NCI-H2107 treated with DMSO at 0.1 percent for 48 hours (cell line): ENCODE measurements around the gene CDON.

Source experiments
- DNase-seq: peaks from one replicate; lab custom pipeline; 2025; ENCODE audit not compliant: unreplicated experiment; lab: John Stamatoyannopoulos, UW

Gene CDON

DNA sequence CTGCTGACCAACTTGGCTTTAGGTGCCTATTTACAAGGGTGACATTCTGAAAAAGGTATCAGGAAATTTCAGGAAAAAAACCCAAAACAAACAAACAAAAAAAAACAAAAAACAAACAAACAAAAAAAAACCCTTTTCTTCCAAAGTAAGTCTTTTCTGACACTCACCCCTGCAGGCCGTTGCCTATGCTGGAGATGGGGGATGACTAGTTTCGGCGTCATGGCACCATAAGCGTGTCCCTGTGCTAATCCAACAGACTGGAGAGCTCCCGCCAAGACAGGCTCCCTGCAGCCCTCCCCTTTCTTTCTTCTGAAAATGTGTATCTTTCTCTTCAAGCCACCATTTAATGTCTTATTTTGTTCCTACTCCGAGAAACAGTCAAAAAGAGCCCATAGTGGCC lies 103.2 kb downstream of the CDON start:
- DNase-seq = no peak

DNA sequence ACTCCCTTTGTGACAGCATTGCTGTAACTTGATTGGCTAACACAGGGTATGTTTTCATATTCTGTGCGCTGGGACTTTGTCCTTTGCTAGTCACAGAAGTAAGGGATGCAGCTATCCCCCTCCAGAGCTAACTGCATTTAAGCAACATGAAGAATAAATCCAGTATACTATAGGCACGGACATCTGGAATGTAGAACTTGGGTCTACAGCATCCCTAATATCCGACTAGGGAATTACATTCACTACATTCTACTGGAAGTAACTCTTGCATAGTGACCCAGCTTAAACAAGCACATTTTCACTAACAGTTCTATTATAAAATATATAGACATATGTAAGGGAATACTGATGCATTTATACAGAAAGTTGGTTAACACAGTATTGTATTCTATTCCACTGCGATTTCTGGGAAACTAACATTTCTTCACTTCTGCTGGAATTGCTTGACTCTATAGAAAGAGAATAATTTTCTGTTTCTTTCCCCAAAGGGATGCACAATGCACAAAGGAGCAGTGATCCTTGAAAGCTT lies 103.7 kb downstream of the CDON start:
- DNase-seq = no peak

DNA sequence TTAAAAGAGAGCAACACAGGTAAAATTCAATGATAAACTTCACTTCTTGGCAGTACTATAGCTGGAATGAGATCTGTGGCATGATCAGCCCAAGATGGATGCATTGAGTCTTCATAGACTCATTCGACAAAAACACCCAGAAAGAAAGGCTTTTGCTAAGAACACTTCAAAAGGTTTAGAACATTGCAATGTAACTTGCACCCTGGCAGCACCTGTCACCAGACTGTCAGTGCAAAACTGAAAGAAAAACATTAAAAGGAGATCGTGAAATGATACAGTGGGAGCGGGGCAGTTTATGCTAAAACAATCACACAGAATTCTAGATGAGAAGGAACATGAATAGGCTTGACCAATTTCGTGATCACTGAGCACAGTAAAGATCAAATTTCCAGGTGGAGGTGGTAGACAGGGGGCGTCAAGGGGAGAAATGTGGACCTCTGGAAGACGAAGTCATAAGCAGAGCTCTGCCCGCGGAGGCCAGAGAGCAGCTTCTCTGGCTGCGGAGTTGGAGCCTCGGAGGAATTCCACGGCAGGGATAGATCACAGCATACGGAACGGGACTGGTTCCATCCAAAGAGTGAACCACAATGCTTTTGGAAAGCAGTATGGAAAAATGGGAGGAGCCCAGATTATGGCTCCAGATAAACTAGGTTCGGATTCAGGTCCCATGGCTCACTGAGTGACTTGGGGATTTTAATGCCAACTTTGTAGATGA lies 104.9 kb downstream of the CDON start:
- no peak for DNase-seq

DNA sequence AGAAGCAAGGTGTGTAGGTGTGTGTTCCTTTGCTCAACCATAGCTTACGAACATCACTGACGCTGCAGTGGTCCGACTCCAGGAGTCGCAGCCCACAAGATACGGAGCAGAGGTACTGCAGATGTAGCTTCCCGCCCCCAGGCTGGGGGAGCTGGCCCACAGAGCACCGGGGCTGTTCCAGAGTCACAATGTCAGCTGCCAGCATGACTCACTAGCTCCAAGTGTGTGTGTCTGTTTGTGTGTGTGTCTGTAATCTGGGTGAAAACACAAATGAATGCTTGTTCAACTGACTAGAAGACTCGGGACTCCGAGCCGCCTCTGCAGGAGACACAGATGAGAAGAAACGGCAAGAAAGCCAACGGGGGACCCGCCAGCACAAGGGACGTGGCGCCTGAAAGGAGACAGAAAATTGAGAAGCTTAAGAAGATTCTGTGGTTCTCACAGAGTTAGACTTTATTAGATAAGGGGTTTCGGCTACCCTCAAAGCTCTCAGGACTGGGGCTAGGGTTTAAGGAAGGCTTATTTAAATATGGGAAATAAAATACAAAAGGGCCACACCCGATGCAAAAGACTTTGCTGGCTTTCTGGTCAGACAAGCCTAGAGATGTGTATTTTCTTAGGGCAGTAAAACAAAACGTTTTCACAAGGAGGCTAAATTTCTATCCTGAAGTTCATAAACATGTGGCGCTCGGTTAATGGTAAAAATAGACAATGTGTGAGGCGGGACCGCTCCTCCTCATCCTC lies 106.1 kb downstream of the CDON start:
- no peak for DNase-seq

DNA sequence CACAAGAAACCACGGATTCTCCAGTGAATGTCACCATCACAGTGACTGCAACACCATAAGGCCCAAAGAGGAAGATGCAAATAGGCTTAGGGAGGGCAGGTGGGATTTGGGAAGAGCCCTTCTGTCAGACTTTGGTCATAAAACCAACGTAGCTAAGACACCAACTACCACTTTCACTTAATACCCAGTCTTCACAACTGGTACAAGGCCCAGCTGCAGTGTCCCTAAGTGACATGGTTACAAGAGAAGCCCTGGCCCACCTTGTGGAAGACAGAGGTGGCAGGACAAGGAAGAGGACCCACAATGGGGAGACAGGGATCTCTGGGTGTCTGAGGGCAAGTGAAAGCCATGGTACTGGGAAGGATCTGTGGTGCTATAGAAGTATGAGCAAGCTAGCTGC lies 106.8 kb downstream of the CDON start:
- no peak for DNase-seq

DNA sequence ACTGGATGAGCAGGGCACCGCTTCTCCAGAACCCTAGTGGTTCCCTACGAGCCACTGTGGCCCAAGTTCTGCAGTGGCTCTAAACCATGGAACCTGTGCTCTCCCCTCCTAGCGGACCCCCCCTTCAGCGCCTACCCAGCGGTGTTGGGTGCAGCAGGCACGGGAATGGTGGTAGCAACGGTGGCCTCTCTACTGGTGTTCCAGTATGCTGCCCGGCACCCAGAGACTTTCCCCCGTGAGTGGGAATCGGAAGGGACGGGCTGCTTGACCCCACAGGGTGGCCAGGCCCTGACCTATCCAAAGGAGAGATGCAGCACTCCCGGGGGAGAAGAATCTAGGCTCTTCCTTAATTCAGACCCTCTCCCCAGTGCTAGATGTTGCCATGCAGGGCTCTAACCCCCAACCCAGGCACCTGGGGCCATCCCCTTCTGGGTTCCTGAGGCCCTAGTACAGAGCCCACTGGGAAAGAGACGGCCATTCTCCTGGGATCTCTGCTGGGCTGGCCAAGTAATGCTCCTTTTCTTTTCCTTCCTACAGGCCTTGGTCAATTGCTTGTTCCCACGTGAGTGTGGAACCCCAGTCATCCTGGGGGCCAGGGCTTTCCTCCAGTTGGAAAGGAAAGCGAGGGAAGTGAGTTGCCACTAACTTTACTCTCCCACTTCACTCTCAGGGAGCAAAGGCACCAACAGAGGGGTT lies 107.6 kb downstream of the CDON start:
- no peak for DNase-seq

DNA sequence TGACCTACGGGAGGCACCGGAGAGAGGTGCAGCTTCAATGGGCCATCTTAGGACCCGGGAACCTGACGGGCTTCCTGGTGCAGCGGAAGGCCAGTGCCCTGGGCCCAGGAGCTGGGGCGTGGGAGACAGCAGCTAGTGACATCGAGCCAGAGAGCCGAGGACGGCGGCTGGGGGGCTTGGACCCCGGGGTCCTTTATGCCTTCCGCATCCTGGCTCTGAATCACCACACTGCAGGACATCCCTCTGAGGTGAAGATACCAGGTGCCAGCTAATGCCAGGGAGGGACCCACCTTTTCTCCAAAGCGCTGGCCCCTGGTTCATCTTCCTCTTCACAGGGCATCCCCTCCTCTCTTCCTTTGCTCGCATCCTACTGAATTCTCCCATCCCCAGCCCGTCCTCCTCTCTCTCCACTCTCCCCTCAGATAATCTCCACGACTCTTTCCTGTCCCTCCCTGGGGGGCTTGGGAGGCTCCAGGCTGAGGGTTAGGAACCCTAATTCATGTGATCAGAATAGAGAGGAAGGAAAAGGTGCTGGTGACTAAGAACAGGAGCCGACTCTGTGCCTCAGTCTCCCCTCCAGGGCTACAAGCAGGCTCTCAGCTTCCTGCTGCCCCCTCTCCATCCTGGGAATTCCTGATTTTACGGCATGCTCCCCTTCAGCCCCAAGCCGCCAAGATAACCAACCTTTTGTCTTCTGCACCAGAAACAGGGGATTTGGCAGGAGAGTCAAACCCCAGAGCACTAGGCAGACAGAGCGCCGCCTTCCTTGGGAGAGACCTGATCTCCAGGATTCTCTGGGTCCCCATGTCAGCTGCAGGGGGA lies 108.3 kb downstream of the CDON start:
- no peak for DNase-seq

DNA sequence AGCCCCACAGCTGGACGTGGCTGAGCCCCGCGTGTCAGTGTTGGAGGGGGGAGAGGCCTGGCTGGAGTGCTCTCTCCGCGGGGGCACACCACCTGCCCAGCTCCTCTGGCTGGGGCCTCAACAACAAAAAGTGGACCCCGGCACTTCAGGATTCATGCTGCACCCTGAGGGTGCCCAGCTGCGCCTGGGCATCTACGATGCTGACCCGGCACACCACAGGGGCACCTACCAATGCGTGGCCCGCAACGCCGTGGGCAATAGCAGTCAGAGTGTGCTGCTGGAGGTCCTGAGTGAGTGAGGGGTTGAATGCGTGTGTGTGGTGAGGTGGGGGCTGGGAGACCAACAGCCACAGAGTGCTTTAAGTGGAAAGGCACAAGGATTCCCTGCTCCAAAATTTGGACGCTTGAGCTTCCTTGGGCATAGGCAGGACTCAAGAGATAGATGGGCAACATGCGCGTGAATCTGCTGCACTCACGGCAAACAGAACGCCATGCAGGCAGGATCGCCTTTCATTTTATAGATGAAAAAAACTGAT lies 109.2 kb downstream of the CDON start:
- no peak for DNase-seq

DNA sequence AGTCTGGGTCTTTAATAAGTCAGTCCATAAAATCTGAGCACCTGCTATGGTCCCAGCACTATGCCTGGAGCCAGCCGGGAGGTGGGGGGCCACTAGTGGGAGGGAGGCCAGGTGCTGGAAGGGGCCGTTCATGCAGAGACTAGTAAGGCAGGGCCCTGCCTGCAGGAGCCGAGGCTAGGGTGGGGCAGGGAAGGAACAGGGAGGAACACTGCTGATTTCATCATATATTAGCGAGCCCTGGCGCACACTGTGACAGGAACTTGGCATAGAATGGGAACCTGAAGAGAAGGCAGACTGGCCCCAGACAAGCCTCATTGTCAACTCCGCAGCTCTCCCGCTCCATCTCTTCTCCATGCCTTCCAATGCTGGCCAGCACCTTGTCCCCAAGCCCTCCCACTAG lies 109.7 kb downstream of the CDON start:
- no peak for DNase-seq

DNA sequence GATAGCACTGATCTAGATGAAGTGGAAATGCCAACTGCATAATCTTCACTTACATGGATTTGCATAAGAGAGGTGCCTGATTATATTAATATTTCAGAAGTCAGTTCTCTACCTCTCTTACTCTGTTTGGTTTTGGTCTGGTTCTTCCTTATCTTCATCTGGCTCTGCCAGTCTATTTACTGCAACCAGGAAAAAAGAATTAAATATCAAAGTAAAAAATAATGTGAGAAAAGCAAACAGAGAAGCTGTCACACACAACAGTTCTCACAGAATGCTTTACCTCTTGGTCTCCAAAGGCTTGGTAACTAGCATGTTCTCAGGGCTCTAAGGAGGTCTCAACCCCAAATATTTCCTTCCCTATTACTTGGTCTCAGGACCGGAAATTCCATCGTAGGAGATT lies 110.1 kb downstream of the CDON start:
- no peak for DNase-seq

DNA sequence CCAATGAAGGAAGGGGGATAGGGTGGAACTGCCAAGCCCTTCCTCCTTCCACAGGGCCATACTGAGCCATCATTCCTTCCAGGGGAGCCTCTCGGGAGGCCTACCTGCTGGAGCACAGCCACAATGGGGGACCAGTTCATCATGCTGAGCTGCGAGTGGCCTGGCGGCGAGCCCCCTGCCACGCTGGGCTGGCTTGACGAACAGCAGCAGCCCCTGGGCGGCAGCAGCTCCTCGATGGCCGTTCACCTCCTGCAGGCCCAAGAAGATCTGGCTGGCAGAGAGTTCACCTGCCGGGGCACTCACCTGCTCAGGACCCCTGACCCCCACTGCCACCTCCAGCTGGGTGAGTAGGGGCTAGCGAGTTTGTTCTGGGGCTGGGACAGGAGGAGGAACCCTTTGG lies 110.9 kb downstream of the CDON start:
- DNase-seq = no peak

DNA sequence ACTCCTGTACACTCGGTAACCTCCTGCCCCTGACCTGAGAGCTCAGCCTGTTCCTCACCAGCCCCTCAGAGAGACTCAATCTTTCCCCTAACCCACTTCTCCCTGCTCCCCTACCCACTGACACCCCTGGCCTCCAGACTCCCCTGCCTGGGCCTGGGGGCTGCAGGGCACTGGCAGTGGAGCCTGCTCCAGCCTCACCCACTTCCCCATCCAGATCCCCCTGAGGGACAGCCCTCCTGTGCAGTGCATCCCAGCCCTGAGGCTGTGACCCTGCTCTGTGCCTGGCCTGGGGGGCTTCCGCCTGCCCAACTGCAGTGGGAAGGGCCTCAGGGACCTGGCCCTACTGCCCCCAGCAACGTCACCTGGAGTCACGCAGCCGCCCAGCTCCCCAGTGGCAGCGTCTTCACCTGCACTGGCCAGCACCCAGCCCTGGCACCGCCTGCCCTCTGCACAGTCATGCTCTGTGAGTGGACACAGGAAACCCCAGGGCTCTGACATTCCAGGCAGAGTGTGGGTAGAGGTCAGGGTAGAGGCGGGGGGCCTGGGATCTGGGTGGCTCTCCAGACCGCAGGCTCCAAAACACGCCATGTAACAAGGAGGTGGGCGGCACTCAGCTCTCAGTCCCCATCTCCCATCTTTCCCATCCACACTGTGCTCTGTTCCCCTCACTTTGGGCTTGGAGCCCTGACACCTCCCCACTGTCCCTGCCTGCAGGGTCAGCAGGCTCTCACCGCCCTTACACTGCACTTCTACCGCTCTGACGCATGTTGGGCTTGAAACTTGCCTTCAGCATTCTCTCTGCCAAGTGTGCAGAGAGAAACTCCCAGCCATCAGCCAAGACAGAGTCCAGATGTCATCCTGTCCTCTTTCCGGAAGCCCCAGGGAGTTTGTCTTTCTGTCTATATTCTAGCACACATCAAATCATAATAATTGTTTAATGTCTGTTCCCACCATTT lies 111.7 kb downstream of the CDON start:
- no peak for DNase-seq

DNA sequence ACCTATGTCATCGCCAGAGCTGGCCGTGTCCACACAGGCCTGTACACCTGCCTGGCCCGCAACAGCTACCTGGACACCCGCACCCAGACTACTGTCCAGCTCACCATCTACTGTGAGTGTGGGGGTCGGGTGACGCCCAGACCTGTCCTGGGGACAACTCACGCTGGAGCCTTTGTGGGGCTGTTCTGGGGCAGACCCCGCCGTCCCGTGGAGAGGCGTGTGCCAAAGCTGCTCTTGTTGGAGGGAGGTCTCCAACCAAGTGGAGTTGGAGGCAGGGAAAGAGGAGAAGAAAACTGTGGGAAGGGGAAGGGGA lies 112.5 kb downstream of the CDON start:
- no peak for DNase-seq

DNA sequence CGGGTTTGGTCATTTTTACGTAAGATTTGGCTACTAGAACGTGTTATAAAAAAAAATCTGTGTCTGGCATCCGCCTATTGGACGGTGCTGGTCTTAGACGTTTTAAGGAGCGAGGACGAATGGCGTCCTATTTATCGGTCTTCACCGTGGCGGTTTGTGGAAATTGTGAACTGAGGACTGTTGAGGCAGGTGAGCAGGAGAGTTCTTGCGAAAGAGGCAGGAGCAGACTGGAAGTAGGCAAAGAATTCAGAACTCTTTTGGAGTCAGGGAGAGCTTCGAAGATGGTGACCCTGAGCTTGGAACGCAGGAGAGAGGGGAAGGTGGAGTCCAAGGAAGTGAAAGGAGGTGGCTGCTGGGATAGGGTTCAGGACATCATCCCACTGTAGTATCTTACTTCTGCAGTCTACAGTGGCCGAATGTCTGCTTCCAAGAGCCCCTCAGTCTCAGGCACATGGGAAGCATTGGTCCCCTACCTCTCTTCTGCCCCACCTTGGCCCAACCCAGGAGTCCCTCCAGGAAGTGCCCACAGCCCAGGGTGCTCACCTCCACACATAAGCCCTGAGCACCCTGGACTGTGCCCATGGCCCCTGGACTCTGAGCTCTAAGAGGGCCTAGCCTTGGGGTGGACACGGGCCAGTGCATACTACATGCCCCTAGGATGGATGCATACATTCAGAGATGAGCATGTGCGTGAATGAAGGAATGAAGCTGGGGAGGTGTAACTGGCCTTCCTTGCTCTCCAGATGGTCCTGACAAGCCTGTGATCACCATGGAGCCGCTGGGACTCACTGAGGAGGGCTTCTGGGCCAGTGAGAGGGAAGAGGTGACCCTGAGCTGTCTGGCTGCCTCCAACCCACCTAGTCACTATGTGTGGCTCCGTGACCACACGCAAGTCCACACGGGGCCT lies 113.1 kb downstream of the CDON start:
- DNase-seq = no peak

DNA sequence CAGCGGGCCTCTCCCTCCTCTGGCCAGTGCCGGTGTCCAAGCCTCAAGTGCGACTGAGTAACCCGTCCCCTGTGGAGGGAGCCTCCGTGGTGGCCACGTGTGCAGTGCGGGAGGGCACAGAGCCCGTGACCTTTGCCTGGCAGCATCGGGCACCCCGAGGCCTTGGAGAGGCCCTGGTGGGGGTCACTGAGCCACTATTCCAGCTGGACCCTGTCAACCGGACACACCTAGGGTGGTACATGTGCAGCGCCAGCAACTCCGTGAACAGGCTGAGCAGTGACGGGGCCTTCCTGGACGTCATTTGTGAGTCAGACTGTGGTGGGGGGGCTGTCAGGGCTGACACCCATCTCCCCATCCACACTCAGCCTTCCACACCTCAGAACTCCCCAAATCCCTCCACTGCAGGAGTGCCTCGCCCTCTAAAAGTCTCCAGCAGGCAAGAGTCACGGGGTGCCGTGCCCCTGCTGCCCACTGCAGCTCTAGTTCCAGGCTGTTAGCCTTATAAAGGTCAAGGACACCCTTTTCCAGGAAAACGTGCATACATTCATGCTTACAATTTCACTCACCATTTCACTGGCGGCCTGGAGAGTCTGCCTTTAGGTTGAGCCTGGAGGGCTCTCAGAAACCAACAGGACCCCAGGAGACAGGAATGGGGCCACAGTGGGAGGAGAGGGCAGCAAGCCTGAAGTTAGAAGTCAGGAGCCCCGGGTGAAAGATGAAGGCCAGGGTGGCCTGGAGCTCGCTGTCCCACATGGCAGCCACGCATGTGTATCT lies 114.2 kb downstream of the CDON start:
- no peak for DNase-seq

DNA sequence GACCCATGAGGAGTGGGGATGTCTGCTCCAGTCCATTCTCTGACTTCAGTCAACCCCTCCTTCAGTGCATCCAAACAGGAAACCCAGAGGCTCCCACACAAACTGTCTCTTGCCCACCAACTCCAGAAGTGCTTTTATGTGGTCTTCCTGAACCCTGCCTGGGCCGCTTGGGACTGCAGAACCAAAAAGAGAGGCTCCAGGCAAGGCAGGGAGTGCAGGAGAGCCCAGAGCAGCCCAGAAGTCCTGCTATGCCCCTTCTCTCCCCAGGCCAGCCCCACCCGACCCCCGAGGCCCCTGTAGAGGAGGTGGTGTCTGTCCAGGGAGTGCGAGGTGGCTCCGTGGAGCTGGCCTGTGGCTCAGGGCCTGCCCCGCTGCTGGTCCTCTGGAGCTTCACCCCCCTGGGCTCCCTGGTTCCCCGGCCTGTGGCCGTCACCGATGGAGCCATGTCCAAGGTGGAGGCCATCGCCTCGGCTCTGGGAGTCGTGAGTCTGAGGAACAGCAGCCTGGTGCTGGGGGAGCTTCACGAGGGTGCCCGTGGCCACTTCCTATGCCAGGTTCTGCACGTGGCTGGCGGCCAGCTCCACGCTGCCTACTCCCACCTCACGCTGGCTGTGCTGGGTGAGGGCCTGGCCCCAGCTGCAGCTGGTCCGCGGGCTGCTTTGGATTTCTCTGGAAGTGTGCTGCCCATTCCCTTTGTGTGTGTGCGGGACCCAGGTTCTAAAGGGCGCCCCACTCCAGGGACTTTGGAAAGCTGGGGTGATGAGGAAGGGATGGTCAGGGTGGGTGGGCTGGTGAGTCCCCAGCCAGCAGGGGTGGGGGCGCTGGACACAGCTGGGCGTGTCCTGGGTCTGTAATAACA lies 115.0 kb downstream of the CDON start:
- DNase-seq = no peak
